Gastroesophageal sphincter (tissue), 4 donors: Measurements from ENCODE around the gene SUN1. TPM values are rescaled to one million over a fixed set of nuclear protein-coding genes. Genes with fewer than 3 reads are reported as not detected.

Experiments used
- ATAC-seq: fragments of 150-250 bp; one replicate; pipeline ENCODE4 v1.9.1; 2016; ENCODE audit warnings: mild to moderate bottlenecking, moderate library complexity
- H3K27ac ChIP-seq, 4 donors: fragments of 200-600 bp; sonication (generic) in 3 of 4; 1 replicate in 3 of 4; 2 replicates in 1 of 4; pipeline ENCODE4 v1.5.1; 2016 to 2019
- H3K27me3 ChIP-seq: fragments of 200-600 bp; sonication (generic); one replicate; pipeline ENCODE4 v1.5.1; 2019
- H3K36me3 ChIP-seq, 2 donors: fragments of 200-600 bp; sonication (generic); one replicate each; pipeline ENCODE4 v1.5.1; 2019; ENCODE audit warnings: control low read depth in 1 of 2
- H3K4me1 ChIP-seq, 3 donors: fragments of 200-600 bp; sonication (generic); 1 replicate in 2 of 3; 2 replicates in 1 of 3; pipeline ENCODE4 v1.5.1; 2016 to 2019; ENCODE audit warnings: control low read depth in 2 of 3
- H3K4me3 ChIP-seq, 2 donors: fragments of 200-600 bp; sonication (generic); one replicate each; pipeline ENCODE4 v1.5.1; 2019; ENCODE audit warnings: mild to moderate bottlenecking in 1 of 2, moderate library complexity in 1 of 2
- H3K9me3 ChIP-seq, 3 donors: fragments of 200-600 bp; sonication (generic); one replicate each; pipeline ENCODE4 v1.5.1; 2017 to 2019; ENCODE audit warnings: control low read depth in 2 of 3
- EP300 ChIP-seq: sonication (generic); formaldehyde crosslinking; IDR thresholded peaks from one replicate; pipeline ENCODE4 v1.6.1; 2017; ENCODE audit warnings: antibody characterized with exemption, mild to moderate bottlenecking
- POLR2A ChIP-seq, 2 donors: fragments of 450-650 bp; IDR thresholded peaks; one replicate each; pipeline ENCODE4 v1.6.1; 2017; ENCODE audit warnings: antibody characterized with exemption in 2 of 2, mild to moderate bottlenecking in 2 of 2, moderate library complexity in 1 of 2
- POLR2AphosphoS5 ChIP-seq: sonication (generic); formaldehyde crosslinking; IDR thresholded peaks from one replicate; pipeline ENCODE4 v1.6.1; 2017; ENCODE audit warnings: antibody characterized with exemption
- WGBS, 2 donors: methylation state at CpG; one replicate each; pipeline ENCODE4 v1.1.5; 2018; ENCODE audit warnings: low coverage in 1 of 2; 5-methylcytosine and 5-hydroxymethylcytosine counted together
- total RNA-seq, 4 donors: library from RNA; depleted of rRNA; stranded (reverse); fragments of >200 nt; gene quantifications; one replicate each; pipeline ENCODE4 v1.1.0, GENCODE V29; 2016
- TF ChIP-seq, protein P1 (sequence below), 4 experiments: fragments of 200-600 bp in 2 of 4; fragments of 450-650 bp in 2 of 4; sonication (generic) in 1 of 4; IDR thresholded peaks; one replicate each; pipeline ENCODE4 v1.5.1; 2017 to 2019; ENCODE audit warnings: antibody characterized with exemption in 4 of 4, mild to moderate bottlenecking in 2 of 4, moderate library complexity in 2 of 4

SUN1 gene
- total RNA-seq, 4 donors from 2014 or later: 151 to 261 (median 231) TPM

DNA sequence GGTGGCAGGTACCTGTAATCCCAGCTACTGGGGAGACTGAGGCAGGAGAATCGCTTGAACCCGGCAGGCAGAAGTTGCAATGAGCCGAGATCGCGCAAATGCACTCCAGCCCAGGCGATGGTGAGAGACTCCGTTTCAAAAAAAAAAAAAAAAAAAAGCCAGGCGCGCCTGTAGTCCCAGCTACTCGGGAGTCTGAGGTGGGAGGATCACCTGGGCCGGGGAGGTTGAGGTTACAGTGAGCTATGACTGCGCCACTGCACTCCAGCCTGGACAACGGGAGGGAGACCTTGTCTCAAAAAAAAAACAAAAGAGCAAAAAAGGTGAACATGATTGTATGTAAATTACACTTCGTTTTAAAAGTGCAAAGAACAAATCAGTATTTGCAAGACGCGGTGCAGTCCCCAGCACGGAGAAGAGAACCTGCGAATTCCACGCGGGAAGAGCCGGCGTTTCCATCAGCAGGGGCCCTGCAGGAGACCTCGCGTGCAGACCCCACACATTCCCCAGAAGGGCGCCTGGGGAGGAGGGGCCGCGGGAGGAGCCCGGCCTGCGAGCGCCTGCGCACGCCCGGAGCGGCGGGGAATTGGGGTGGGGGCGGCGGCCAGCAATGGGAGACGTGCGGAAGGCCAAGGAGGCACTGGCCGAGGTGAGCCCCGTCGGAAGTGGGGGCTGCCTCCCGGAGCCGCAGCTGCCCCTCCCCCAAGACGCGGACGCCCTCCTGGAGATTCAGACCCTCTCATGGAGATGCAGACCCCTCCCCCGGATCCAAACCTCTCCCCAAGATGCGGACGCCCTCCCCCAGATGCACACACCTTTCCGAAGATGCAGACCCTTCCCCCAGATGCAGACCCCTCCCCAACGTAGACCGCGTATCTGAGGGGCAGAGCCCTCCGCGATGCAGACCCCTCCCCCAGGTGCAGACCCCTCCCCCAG is 16.7 kb upstream of the SUN1 start:
- TF ChIP-seq, protein P1, sequence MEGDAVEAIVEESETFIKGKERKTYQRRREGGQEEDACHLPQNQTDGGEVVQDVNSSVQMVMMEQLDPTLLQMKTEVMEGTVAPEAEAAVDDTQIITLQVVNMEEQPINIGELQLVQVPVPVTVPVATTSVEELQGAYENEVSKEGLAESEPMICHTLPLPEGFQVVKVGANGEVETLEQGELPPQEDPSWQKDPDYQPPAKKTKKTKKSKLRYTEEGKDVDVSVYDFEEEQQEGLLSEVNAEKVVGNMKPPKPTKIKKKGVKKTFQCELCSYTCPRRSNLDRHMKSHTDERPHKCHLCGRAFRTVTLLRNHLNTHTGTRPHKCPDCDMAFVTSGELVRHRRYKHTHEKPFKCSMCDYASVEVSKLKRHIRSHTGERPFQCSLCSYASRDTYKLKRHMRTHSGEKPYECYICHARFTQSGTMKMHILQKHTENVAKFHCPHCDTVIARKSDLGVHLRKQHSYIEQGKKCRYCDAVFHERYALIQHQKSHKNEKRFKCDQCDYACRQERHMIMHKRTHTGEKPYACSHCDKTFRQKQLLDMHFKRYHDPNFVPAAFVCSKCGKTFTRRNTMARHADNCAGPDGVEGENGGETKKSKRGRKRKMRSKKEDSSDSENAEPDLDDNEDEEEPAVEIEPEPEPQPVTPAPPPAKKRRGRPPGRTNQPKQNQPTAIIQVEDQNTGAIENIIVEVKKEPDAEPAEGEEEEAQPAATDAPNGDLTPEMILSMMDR (IDR thresholded peaks at IDR 0.05): no peak
- no peak for TF ChIP-seq POLR2A (IDR thresholded peaks at IDR 0.05)
- no peak for TF ChIP-seq EP300
- no peak for TF ChIP-seq POLR2AphosphoS5
- no peaks in the 10 kb centered on the region for H3K27me3 ChIP-seq
- H3K27ac ChIP-seq: peak overlapping the region; percentile 70 to 96 (median 95)
- no peaks in the 10 kb centered on the region for H3K9me3 ChIP-seq
- ATAC-seq: no peak
- 44 to 65% methylated on average over 13 to 25 of the region's 56 CpGs for WGBS, 2 donors
- peaks cover 3 to 81% (median 36%) of the 10 kb centered on the region in 3 donors for H3K4me1 ChIP-seq
- H3K36me3 ChIP-seq: no peaks in the 10 kb centered on the region
- H3K4me3 ChIP-seq: peak overlapping the region; percentile 21 to 94

DNA sequence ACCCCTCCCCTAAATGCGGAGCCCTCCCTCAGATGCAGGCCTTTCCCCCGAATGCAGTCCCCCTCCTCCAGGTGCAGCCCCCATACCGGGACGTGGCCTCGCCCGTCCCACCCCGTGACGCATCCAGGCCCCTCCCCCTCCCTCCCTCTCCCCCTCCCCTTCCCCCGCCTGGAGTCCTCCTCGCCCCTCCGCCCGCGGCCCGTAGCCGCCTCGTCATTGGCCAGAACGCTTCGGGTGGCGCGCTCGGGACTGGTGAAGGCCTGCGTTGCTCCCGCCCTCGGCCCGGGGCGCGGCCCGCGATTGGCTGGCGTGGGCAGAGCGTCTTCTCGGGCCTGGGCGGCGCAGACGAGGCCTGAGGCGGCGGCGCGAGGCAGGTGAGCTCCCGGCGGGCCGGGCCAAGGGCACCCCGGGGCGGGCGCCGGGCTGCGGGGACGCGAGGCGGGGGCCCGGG is 16.0 kb upstream of the SUN1 start:
- H3K9me3 ChIP-seq: no peaks in the 10 kb centered on the region
- no peaks in the 10 kb centered on the region for H3K27me3 ChIP-seq
- no CpG with 5 or more reads among the region's 51 CpGs for WGBS, 2 donors
- TF ChIP-seq POLR2A (IDR thresholded peaks at IDR 0.05) (peak; percentile 73 to 89), POLR2AphosphoS5 (peak; percentile 87), EP300 (no peak)
- TF ChIP-seq, protein P1 (IDR thresholded peaks at IDR 0.05): no peak
- peaks cover 3 to 89% (median 36%) of the 10 kb centered on the region in 3 donors for H3K4me1 ChIP-seq
- peak overlapping the region; percentile 93 to 94 for H3K4me3 ChIP-seq
- ATAC-seq: peak; percentile 95
- peak overlapping the region; percentile 70 to 96 (median 95) for H3K27ac ChIP-seq
- H3K36me3 ChIP-seq: no peaks in the 10 kb centered on the region

DNA sequence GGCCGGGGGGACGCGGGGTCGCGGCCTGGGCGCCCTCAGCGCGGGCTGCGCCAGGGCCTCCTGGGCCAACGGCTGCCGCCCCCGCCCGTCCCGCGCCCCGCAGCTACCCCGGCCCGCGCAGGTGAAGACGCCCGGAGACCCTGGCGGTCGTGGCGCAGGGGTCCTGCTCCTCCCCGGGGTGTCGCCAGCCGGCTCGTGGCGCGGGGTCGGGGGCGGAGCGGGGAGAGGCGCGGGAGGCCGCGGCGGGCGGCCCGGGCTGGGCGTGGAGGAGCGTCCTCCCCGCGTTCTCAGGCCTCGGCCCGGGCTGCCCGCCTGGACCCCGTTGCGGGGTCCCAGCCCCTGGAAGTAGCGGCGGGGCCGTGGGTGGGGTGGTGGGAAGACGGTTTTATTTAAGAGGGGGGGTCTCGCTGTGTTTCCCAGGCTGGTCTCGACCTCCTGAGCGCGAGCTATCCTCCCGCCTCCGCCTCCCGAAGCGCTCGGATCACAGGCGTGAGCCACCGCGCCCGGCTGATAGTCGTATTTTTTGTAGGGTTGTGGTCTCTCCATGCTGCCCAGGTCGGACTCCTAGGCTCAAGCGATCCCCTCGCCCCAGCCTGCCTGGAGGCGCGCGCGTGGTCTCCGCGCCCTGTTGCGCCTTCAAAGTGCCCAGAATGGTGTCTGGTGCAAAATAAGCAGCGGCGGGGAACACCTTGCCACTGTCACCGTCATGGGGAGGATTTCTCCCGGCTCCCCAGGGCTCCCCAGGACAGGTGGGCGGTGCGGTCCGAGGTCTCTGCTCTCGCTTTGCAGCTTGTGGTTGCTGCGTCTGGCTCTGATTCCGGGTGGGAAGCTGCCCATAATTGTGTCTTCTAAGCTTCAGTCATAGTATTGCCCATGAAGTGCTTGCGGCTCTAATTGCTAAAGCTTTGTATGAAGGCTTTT is 15.3 kb upstream of the SUN1 start:
- 0% methylated on average over 2 of the region's 88 CpGs; no CpG with 5 or more reads in 1 of the 2 donors for WGBS, 2 donors

DNA sequence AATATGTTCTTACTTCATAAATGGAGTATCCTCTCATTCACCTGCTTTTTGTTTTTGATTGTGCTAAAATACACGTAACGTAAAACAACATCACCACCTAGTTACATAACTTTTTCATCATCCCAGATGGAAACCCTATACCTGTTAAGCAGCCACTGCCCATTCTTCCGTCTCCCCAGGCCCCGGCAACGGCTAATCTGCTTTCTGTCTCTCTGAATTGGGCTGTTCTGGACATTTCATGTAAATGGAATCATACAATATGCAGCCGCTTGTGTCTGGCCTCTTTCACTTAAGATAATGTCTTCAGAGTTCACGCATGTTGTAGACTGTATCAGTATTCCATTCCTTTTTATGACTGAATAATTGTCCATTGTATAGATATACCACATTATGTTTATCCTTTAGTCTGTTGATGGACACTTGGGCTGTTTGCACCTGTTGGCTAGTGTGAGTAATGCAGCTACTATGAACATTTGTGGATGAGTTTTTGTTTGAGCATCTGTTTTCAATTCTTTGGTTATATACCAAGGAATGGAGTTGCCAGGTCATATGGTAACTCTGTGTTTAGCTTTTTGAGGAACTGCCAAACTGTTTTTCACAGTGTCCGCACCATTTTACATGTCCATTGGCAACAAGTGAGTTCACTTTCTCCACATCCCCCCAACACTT is 14.1 kb upstream of the SUN1 start:
- no peak for TF ChIP-seq EP300
- TF ChIP-seq, protein P1 (IDR thresholded peaks at IDR 0.05): peak in 3 of 4 experiments; percentile 20 to 45 (median 33)
- Histone ChIP-seq H3K27ac (peak overlapping the region in 3 of 4 donors; percentile 68 to 96 (median 95)), H3K4me1 (peaks cover 3 to 90% (median 40%) of the 10 kb centered on the region in 3 donors), H3K27me3 (no peaks in the 10 kb centered on the region), H3K36me3 (no peaks in the 10 kb centered on the region), H3K9me3 (no peaks in the 10 kb centered on the region), H3K4me3 (peak overlapping the region in 1 of 2 donors; percentile 94)
- 63 to 65% methylated on average over 6 to 7 of the region's 8 CpGs for WGBS, 2 donors
- no peak for ATAC-seq

More for the DNA sequence above, 15.3 kb upstream of the SUN1 start:
- no peaks in the 10 kb centered on the region for H3K9me3 ChIP-seq
- H3K4me1 ChIP-seq: peaks cover 3 to 89% (median 39%) of the 10 kb centered on the region in 3 donors
- H3K27me3 ChIP-seq: no peaks in the 10 kb centered on the region
- TF ChIP-seq, protein P1 (IDR thresholded peaks at IDR 0.05): no peak
- no peak for TF ChIP-seq EP300
- TF ChIP-seq POLR2A (IDR thresholded peaks at IDR 0.05): no peak
- TF ChIP-seq POLR2AphosphoS5: no peak
- H3K36me3 ChIP-seq: no peaks in the 10 kb centered on the region
- peak; percentile 18 for ATAC-seq
- peak overlapping the region; percentile 80 to 96 (median 95) for H3K27ac ChIP-seq
- H3K4me3 ChIP-seq: peak overlapping the region; percentile 93 to 94
